HG03439 (cell line): ENCODE data around the gene ZP3.
"Not testable (repeated sequence)": the region's sequence is repeated elsewhere in the genome, so short reads cannot be mapped to it uniquely, and the experiment has no call there.

Experiments
- ATAC-seq: cut with Tn5 transposase; IDR thresholded peaks from one replicate; pipeline ENCODE4 v1.9.1; 2021; ENCODE audit warnings: mild to moderate bottlenecking, moderate library complexity; ENCODE audit not compliant: unreplicated experiment

The ZP3 gene

GRCh38 chr7:76403780-76404494 is 20.8 kb upstream of the ZP3 start:
- ATAC-seq: no peak

GRCh38 chr7:76405738-76406137 is 19.0 kb upstream of the ZP3 start:
- no peak for ATAC-seq

- no peak for ATAC-seq
These were observed 17.0 kb upstream of the ZP3 start for GRCh38 chr7:76407718-76408117.

- ATAC-seq: no peak
These were observed 16.6 kb upstream of the ZP3 start for GRCh38 chr7:76408121-76408560.

- no peak for ATAC-seq
These were observed 15.2 kb upstream of the ZP3 start, which contains the start of gene SSC4D for GRCh38 chr7:76409537-76409936. Gene SSC4D, minus strand, starts transcription at chr7:76409697. Its CDS starts 5,258 bp downstream, at chr7:76404439.

GRCh38 chr7:76411626-76412025 is 13.1 kb upstream of the ZP3 start:
- ATAC-seq: no peak

GRCh38 chr7:76412249-76412648 is 12.5 kb upstream of the ZP3 start:
- no peak for ATAC-seq

GRCh38 chr7:76417654-76418310 is 7.0 kb upstream of the ZP3 start:
- not testable (repeated sequence) for ATAC-seq

GRCh38 chr7:76421097-76421496 is 3.7 kb upstream of the ZP3 start:
- not testable (repeated sequence) for ATAC-seq

GRCh38 chr7:76423666-76424412 is 911 bp upstream of the ZP3 start:
- ATAC-seq: no peak

GRCh38 chr7:76425156-76425555 is 406 bp downstream of the ZP3 start:
- ATAC-seq: no peak

- ATAC-seq: not testable (repeated sequence)
These were observed 808 bp downstream of the ZP3 start for GRCh38 chr7:76425558-76425957.

- ATAC-seq: no peak
These were observed 1.5 kb downstream of the ZP3 start for GRCh38 chr7:76426246-76426645.

GRCh38 chr7:76427635-76428034 is 2.9 kb downstream of the ZP3 start:
- no peak for ATAC-seq

GRCh38 chr7:76428149-76428823 is 3.5 kb downstream of the ZP3 start:
- ATAC-seq: no peak

GRCh38 chr7:76428868-76429805 is 4.4 kb downstream of the ZP3 start:
- no peak for ATAC-seq

GRCh38 chr7:76430211-76430610 is 5.5 kb downstream of the ZP3 start:
- no peak for ATAC-seq

GRCh38 chr7:76430836-76431235 is 6.1 kb downstream of the ZP3 start:
- ATAC-seq: no peak

- peak; percentile 70 for ATAC-seq
These were observed 13.1 kb downstream of the ZP3 start for GRCh38 chr7:76437873-76438272.
